ENCODE measurements around the gene NFAM1.
A peak's percentile ranks its signal among the peaks of the same experiment; 100 is the strongest.

Gene NFAM1, protein sequence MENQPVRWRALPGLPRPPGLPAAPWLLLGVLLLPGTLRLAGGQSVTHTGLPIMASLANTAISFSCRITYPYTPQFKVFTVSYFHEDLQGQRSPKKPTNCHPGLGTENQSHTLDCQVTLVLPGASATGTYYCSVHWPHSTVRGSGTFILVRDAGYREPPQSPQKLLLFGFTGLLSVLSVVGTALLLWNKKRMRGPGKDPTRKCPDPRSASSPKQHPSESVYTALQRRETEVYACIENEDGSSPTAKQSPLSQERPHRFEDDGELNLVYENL

DNA sequence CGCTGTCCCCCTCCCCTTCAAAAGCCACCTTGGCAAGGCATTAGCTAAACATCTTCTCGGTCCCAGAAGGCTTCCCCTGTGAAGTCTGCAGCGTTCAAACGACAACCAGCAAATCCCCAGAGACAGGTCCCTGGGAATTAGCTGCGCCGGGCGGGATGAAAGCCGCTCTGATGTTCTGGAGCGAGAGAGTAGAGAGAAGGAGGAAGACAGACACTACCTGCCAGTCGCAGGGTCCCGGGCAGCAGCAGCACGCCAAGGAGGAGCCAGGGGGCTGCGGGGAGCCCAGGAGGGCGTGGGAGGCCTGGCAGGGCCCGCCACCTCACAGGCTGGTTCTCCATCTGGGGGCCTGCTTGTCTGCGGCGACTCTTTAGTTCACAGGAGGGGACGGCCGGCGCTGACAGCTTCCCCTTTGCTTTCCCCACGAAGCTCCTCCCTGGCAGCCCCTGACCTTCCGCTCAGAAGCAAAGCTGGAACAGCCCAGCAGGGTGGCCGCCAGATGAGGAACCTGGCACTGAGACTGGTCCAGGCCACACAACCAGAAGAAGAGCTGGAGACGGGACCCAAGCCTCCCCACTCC lies at the start of gene NFAM1:
Gene NFAM1 (minus strand): TSS at position 384 of the 577 bp plus-strand sequence. CDS start 46 bp downstream, at position 338.
- DNase-seq (ENCODE audit: low spot score): no peak

DNA sequence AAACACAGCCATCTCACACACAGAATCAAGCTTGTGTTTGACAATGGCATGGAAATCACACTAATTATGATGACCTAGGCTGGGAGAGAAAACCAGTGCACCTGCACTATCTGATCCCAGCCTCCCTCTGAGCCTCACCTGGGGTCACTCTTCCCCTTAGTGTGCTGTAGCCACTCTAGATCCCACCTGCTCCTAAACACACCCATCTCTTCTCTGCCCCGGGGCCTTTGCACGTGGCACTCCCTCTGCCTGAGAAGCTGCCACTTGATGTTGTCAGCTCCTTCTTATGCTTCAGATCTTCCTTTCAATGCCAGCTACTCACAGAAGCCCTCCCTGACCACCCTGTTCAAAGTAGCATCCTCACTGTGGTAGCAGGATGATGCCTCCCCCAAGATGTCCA lies 42.9 kb upstream of the NFAM1 start:
- DNase-seq (ENCODE audit: low spot score): no peak

DNA sequence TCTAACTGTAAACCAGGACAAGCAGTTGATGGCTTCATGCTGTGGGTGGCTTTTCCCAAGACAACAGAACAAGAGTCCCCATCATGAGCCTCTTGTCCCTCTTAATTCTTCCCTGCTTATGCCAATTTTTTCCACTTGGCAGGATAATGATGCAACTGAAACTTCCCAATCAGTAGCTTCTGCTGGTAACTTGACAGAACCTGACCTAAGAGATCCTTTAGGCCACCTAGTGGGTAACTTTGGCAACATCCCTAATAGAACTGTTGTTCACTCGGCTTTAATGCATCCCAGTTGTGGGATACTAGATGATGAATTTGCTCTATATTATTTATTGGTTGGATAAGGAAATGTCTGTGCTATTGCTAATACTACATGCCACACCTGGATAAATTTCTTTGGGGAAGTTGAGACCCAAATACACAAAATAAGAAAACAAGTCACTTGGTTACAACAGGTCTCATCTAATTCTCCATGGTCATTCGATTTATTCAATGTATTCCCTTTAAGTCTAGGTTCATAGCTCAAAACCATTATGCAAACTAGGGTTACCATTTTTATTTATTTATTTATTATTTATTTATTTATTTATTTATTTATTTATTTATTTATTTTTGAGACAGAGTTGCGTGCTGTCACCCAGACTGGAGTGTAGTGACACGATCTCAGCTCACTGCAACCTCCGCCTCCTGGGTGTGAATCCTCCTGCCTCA lies 41.4 kb upstream of the NFAM1 start:
- DNase-seq (ENCODE audit: low spot score): peak; percentile 49

DNA sequence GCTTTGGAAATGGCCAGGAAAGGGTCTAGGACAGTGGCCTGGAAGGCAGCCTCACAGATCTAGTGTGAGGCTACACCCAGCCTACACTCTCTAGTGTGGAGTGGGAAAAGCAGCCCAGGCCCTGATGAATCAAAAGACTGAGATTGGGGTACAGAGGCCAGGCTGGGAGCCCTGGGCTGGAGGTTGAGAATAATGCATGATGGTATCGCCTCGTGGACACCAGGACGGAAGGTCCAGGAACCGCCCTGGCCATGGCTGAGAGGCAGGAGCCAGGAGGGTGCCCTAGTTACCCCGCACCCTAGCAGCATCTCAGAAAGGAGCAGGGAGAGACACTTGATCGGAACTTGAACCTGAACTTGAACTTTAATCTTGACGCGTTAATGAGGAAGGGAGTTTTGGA lies 40.5 kb upstream of the NFAM1 start:
- no peak for DNase-seq (ENCODE audit: low spot score)

DNA sequence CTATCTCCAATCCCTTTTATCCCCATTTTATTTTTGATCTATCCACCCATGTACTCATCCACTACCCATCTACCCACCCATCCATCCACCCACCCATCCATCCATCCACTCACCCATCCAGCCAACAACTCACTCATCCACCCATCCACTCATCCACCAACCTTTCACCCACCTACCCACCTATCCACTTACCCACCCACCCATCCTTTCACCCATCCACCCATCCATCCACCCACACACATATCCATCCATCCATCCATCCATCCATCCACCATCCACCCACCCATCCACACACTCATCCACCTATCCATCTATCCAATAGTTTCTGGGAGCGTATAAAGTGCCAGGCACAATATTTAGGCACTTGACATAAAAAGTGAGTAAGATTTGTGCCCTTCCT lies 39.2 kb upstream of the NFAM1 start:
- DNase-seq (ENCODE audit: low spot score): no peak

DNA sequence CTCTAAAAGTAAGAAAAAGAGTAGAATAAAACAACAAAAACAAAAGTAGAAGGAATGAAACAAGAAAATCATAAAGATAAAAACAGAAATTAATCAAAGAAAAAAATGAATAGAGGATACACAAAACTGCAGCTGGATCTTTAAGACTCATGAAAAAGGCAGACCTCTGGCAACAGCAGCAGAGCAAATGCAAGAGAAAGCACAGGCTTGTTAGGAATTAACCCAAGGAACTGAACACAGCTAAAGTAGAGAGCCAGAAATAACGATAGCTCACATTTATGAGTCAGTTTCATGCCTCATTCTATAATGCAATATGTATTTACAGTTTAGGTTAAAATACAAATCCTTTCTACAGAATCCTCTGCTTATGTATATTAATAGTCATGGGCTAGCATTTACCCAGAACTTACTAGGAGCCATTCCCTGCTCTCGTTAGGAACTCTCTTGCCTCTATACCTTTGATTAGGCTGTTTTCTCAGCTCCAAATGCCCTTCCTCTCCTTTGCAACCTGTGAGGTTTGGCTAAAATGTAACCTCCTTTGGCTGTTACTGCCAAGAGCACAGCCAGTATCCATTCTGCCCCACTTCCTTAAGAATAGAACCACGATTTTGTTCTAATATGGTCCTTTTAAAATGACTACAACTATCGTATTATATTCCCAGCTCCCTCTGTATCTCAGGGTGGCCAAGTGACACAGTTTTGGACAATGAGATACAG lies 38.3 kb upstream of the NFAM1 start:
- DNase-seq (ENCODE audit: low spot score): no peak

DNA sequence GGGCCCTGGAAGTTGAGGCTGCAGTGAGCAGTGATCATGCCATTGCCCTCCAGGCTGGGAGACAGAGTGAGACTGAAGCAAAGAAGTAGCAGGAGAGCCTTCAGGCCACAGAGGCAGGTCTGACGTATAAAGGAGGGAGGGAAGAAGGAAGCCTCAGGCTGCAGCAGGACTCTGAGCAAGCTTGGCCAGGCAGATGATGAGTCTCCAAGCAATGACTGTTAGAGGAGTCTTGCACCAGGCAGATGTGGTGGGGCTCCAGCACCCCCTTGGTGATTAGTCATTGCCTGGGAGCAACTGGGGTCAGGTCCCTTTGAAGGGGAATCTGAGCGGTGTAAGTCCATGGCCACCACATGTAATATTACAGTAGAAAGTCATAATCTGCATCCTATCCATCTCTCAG lies 36.6 kb upstream of the NFAM1 start:
- no peak for DNase-seq (ENCODE audit: low spot score)

DNA sequence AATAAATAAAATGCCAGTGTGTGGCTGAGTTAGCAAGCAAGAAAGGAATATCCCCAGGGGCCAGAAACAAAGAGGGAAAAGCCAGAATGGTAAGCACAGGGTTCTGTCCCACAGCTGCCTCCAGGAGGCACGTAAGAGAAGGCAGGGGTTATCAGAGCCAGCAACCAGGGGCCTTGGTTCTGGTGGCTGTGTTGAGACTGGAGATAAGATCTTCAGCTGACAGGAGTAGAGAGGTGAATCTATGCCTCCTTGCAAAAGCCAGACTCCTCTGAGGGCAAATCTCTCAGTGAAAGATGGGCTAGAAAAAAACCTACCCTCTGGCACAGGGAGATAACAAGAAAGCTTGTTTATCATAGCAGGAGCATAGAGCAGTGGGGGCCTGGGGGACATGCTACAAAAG lies 29.8 kb upstream of the NFAM1 start:
- DNase-seq (ENCODE audit: low spot score): no peak

DNA sequence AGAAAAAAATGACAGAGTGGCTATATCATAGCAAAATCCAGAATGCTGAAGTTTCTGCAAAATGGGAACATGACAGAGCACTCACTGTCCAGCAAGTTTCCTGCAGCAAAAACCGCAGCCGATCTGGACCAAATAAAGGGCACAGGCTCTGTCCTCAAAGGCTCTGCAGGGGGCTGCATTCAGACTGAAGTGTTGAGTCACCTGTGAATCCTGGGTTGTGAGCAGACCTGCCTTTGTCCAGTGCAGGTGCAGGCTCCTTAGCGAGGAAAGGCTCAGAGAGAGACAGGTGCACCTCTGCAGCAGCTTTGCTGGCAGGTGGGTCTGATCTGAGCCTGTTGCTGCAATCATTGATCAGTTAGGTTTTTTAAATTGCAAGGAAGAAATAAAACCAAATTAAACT lies 29.3 kb upstream of the NFAM1 start:
- DNase-seq (ENCODE audit: low spot score): peak; percentile 51

DNA sequence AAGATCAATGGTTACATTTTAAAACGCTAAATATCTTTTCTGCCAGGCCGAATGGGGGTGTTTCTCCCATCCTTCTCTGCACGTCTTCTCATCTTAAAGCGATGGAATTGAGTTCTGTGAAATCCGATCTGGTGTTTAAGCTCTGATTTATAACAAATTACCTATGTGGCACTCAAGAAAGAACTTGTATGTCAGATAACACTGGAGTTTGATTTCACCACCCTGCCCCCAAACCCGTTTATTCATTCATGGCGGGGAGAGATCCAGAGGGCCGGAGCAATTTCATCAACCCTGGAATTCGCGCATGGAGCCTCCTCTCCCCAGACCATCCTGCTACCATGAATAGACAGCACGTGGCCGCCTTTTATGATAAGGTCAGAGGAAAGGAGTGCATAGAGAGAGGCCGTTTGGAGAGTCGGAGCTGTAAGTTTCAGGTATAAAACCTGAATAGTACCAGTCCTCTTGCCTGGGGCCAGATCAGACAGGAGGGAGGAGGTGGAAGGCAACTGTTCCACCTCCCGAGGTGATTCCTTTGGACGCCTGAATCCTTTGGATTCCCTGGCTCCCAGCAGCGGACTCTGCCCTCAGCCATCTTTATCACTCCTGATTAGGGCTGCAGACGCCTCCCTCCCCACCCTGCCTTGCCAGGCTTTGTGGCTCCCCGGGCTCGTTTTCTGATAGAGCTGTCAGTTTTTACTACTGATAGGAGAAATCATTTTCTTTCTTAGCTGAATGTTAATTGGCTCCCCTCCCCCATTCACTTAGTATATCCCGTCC lies 27.3 kb upstream of the NFAM1 start:
- DNase-seq (ENCODE audit: low spot score): no peak

DNA sequence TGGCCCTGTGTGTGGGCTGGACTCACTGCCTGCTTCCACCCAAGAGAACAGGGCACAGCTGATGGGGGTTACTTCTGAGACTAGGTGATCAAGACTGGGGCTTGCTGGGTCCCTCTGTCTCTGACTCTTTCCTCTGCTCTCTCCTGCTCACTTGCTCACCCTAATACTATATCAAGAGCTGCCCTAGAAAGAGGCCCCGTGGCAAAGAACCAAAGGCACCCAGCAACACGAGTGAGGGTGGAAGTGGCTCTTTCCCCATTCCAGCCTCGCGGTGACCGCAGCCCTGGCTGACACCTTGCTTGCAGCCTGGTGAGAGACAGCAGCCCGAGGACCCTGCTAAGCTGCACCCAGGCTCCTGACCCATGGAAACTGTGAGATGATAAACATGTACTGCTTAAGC lies 20.7 kb upstream of the NFAM1 start:
- no peak for DNase-seq (ENCODE audit: low spot score)

DNA sequence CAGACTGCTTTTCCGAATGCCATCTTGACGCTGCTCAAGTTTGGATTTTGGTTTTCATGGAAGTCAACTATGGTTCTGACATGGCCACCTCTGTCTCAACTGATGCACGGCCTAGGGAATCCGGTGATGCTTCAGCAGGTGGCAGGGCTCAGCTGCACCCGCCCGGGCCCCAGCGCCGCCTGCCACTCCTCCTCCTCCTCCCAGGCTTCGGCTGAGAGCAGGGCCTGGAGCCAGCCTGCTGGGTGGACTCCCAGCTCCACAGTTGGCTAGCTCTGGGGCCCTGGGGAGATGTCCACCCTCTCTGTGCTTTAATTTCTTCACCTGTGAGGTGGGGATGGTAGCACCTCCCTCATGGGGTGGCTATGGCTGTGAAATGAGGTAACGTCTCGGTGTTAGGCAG lies 20.3 kb upstream of the NFAM1 start:
- no peak for DNase-seq (ENCODE audit: low spot score)

DNA sequence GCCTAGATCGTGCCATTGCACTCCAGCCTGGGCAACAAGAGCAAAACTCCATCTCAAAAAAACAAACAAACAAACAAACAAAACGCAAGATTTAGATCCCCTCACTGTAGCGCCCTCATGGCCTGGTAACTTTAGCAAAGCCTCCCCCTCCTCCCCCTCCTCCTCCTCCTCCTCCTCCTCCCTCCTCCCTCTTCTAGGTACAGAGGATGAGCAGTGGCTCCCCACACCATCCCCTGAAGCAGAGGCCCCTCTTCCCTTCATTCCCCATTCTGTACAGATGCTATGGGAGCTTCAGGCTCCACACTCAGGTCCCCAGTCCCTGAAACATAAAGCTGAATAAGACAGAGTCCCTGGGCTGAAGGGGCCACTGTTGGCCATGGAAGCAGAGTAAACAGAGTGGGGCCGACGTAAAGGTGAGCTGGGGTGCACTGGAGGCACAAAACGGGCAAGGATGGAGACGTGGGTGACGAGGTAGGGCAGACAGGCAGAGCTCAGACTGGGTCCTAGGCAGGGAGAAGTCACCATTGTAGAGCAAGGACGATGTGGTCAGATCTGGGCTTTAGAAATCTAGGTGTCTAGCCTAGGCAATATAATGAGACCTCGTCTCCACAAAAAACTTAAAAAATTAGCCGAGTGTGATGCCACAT lies 19.4 kb upstream of the NFAM1 start:
- no peak for DNase-seq (ENCODE audit: low spot score)

DNA sequence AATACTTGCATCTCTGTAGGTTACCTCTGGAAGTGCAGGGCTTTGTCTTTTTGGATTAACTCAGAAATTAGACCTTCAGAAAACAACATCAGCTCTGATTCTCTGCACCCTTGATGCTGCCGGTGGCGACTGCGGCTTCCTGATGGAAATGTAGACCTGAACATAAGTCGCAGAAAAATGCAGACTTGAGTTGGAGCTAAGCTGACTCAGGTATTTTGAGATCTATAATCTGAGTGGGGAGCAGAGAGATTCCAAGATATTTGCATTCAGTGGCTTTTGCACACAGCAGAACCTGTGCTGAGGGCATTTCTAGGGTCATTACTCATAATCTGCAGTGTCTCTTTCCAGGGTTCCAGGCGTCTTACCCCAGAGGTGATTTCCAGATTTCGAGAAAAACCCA lies 18.7 kb upstream of the NFAM1 start:
- DNase-seq (ENCODE audit: low spot score): no peak

DNA sequence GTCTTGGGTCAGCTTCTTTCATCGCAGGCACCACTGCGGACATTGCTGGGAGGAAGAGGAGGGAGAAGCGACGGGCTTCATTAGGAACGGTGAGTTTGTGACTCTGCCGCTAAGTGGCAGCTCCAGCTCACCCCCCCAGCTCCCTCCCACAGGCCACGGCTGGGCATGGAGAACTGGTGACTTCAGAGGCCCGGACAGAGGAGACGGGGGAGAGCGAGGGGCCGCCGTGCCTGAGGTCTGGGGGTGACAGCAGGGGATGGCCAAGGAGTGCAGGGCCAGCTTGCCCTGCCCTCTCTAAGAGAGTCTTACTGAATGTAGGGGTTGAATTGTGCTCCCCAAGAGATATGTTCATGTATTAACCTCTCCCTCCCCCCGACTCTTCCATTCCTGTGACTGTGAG lies 13.9 kb upstream of the NFAM1 start:
- no peak for DNase-seq (ENCODE audit: low spot score)

DNA sequence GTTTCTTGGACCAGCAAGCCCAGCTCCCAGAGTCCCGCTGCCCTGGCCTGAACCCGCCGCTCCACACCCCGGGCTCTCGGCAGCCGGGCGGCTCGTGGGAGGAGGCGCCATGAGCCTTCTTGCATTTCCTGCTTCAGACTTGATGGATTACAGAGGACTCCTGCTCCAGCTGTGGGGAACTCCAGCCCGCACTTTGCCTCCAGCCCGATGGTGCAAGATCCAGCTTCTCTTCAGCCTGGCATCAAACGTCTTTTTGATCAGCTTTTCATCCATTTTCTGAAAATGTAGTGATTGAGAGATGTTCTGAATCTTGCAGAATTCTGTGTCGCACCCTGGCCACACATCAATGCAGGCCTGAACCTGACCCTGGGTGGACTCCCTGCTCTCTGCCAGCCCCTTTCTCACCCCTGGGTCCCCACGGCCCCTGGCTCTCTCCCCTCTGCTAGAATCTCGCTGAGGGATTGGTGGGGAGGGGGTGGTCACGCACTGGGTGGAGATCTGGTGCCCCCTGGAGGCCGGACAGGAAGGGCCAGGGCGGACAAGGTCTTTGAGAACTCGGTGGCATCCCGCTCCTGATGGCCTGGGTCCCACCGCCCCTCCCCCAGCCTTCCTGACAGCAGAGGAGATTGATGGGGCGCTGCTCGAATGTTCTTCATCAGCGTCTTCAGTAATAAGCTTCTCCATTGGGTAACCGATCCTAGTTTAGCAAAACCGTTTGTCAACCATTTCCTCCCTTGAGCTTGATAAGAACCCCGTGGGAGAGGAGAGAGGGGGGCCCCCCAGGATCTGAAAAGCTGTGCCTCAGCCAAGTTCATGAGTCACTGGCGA lies 12.1 kb upstream of the NFAM1 start:
- peak; percentile 92 for DNase-seq (ENCODE audit: low spot score)

DNA sequence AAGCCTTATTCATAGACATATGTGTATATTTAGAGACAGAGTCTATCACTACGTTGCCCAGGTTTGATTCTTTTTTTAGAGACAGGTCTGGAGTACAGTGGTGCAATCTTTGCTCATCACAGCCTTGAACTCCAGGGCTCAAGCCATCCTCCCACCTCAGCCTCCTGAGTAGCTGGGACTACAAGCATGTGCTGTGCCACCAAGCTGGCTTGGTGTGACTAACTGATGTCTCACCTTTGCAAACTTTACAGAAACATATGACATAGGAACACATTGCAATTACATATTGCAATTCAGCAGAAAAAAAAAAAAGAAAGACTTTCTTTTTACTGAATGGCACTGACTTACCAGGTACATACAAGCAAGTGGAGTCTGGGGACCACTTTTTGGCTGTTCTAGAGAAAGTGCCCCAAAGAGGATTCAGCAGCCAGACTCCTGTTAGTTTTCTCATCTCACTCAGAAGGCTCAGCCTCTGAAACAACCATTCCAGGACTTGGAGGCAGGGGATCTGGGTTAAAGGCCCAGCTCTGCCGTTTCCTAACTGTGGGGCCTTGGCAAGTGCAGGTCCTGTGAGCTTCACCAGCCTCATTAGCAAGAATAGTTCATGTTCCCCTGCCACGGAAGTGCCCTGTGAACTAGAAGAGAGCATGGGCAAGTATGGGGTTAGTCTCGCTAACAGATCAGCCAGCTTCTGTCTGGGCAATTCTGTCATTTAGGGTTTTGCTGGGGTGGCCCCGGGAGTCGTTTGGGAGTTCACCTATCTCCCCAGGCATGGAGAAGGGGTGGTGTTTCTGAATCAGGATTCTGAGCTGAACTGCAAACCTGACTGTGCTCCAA lies 11.3 kb upstream of the NFAM1 start:
- no peak for DNase-seq (ENCODE audit: low spot score)

DNA sequence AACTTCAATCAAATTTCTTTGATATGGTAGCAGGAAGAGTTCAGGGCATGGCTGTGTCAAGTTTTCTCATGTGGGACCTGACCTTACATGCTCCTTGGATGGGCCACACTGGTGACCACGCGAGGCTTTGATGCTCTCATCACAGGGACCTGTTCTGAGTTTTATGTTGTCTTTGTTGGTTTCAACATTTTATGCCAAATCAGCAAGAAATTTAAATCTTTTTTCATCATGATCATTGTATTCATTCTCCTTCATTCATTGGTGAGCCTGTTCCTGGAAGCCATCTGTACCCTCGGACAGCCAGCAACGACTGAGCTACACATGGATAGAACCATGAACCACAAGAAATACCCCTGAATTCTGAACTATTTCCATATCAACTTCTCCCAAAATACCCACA lies 10.5 kb upstream of the NFAM1 start:
- no peak for DNase-seq (ENCODE audit: low spot score)

DNA sequence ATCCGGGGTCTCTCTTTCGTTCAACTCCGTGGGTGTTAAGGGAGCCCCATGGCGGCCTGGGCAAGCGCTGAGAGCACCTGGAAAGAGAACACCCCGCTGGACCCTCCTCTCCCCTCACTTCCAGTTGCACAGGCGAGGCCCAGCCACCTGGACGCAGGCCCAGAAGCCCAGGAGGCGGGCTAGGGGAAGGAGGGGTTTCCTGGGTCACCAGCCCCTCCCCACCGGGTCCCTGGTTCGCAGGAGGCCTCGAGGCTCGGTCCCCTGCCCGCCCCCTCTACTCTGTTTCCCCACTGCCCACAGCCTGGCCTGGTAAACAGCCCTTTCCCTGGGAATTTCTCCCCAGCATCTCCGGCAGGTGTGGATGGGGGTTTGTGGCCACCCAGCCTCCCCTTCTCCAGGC lies 8.5 kb upstream of the NFAM1 start:
- DNase-seq (ENCODE audit: low spot score): no peak
